GM18520 (cell line): ENCODE data around the gene VRK2.
"Not testable (repeated sequence)": the region's sequence is repeated elsewhere in the genome, so short reads cannot be mapped to it uniquely, and the experiment has no call there.

Experiments used
- ATAC-seq: cut with Tn5 transposase; IDR thresholded peaks from one replicate; pipeline ENCODE4 v1.9.1; 2021; ENCODE audit not compliant: unreplicated experiment

The VRK2 gene

GRCh38 chr2:58158481-58158880 lies 111.9 kb downstream of the VRK2 start:
- ATAC-seq, result no peak

GRCh38 chr2:58163913-58164312 lies 117.3 kb downstream of the VRK2 start:
- ATAC-seq, result no peak

GRCh38 chr2:58168130-58168529 lies 121.5 kb downstream of the VRK2 start:
- ATAC-seq, result not testable (repeated sequence)

GRCh38 chr2:58169845-58170244 lies 123.2 kb downstream of the VRK2 start:
- not testable (repeated sequence) for ATAC-seq

- ATAC-seq, result not testable (repeated sequence)
Observed at GRCh38 chr2:58170334-58170933, 123.8 kb downstream of the VRK2 start.

GRCh38 chr2:58171831-58172230 lies 125.2 kb downstream of the VRK2 start:
- not testable (repeated sequence) for ATAC-seq

- not testable (repeated sequence) for ATAC-seq
Observed at GRCh38 chr2:58177187-58177586, 130.6 kb downstream of the VRK2 start.

- not testable (repeated sequence) for ATAC-seq
Observed at GRCh38 chr2:58180175-58180574, 133.6 kb downstream of the VRK2 start.

- no peak for ATAC-seq
Observed at GRCh38 chr2:58180635-58181034, 134.0 kb downstream of the VRK2 start.

GRCh38 chr2:58182527-58182926 lies 135.9 kb downstream of the VRK2 start:
- no peak for ATAC-seq

GRCh38 chr2:58186501-58186900 lies 139.9 kb downstream of the VRK2 start:
- no peak for ATAC-seq

GRCh38 chr2:58187022-58187421 lies 140.4 kb downstream of the VRK2 start:
- ATAC-seq, result not testable (repeated sequence)

- no peak for ATAC-seq
Observed at GRCh38 chr2:58194458-58194857, 147.9 kb downstream of the VRK2 start.

GRCh38 chr2:58195662-58196061 lies 149.1 kb downstream of the VRK2 start:
- no peak for ATAC-seq

GRCh38 chr2:58197894-58198293 lies 151.3 kb downstream of the VRK2 start:
- ATAC-seq, result no peak

GRCh38 chr2:58202404-58202803 lies 155.8 kb downstream of the VRK2 start:
- ATAC-seq, result no peak

GRCh38 chr2:58203018-58203417 lies 156.4 kb downstream of the VRK2 start:
- ATAC-seq, result no peak

- ATAC-seq, result no peak
Observed at GRCh38 chr2:58204195-58204959, 157.8 kb downstream of the VRK2 start.

GRCh38 chr2:58206785-58207184 lies 160.2 kb downstream of the VRK2 start:
- ATAC-seq, result no peak

GRCh38 chr2:58207189-58207588 lies 160.6 kb downstream of the VRK2 start:
- ATAC-seq, result no peak
